Gastroesophageal sphincter (tissue), 3 donors: ENCODE results near the gene SLC26A5.

Source experiments
- POLR2A ChIP-seq, 2 donors: fragments of 450-650 bp; IDR thresholded peaks; one replicate each; pipeline ENCODE4 v1.6.1; 2017; ENCODE audit warnings: antibody characterized with exemption in 2 of 2, mild to moderate bottlenecking in 2 of 2, moderate library complexity in 1 of 2
- TF ChIP-seq, protein P1 (sequence below), 4 experiments: fragments of 200-600 bp in 2 of 4; fragments of 450-650 bp in 2 of 4; sonication (generic) in 1 of 4; IDR thresholded peaks; one replicate each; pipeline ENCODE4 v1.5.1; 2017 to 2019; ENCODE audit warnings: antibody characterized with exemption in 4 of 4, mild to moderate bottlenecking in 2 of 4, moderate library complexity in 2 of 4

DNA sequence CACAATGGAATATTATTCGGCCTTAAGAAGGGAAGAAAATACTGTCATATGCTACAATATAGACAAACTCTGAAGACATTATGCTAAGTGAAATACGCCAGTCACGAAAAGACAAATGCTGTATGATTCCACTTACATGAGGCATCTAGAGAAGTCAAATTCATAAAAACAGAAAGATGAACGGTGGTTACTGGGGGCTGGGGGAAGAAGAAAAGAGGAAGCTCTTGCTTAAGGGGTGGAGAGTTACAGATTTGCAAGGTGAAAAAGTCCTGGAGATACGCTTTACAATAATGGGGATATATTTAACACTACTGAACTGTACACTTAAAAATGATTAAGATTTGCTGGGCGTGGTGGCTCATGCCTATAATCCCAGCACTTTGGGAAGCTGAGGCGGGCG is 49.5 kb downstream of the SLC26A5 start:
- TF ChIP-seq, protein P1, sequence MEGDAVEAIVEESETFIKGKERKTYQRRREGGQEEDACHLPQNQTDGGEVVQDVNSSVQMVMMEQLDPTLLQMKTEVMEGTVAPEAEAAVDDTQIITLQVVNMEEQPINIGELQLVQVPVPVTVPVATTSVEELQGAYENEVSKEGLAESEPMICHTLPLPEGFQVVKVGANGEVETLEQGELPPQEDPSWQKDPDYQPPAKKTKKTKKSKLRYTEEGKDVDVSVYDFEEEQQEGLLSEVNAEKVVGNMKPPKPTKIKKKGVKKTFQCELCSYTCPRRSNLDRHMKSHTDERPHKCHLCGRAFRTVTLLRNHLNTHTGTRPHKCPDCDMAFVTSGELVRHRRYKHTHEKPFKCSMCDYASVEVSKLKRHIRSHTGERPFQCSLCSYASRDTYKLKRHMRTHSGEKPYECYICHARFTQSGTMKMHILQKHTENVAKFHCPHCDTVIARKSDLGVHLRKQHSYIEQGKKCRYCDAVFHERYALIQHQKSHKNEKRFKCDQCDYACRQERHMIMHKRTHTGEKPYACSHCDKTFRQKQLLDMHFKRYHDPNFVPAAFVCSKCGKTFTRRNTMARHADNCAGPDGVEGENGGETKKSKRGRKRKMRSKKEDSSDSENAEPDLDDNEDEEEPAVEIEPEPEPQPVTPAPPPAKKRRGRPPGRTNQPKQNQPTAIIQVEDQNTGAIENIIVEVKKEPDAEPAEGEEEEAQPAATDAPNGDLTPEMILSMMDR (IDR thresholded peaks at IDR 0.05) = no peak
- TF ChIP-seq POLR2A (IDR thresholded peaks at IDR 0.05) = no peak
